Neural crest cell (in vitro differentiated cells): ENCODE results near the gene PLA2R1. TPM values are rescaled to one million over a fixed set of nuclear protein-coding genes. Genes with fewer than 3 reads are reported as not detected.

Source experiments
- DNase-seq: peaks from one replicate; pipeline ENCODE4 v3.0.0; 2021; ENCODE audit warnings: low read depth, mixed read lengths, low spot score
- H3K27ac Mint-ChIP-seq: one replicate; pipeline ENCODE4 v1.8.0; 2021; ENCODE audit warnings: mild to moderate bottlenecking, mixed read lengths; ENCODE audit not compliant: unreplicated experiment
- H3K27me3 Mint-ChIP-seq: 2 replicates; pipeline ENCODE4 v1.8.0; 2021; ENCODE audit warnings: low read depth, mild to moderate bottlenecking, mixed read lengths
- H3K36me3 Mint-ChIP-seq: 2 replicates; pipeline ENCODE4 v1.8.0; 2021; ENCODE audit warnings: low read depth, mild to moderate bottlenecking, mixed read lengths
- H3K4me1 Mint-ChIP-seq: 2 replicates; pipeline ENCODE4 v1.8.0; 2021; ENCODE audit warnings: mixed read lengths
- H3K4me3 Mint-ChIP-seq: one replicate; pipeline ENCODE4 v1.8.0; 2021; ENCODE audit warnings: mild to moderate bottlenecking, mixed read lengths
- H3K9me3 Mint-ChIP-seq: 2 replicates; pipeline ENCODE4 v1.8.0; 2021; ENCODE audit warnings: mixed read lengths
- total RNA-seq: library from RNA; stranded (reverse); gene quantifications from 2 replicates; pipeline ENCODE4 v1.2.1, GENCODE V29; 2021
- TF ChIP-seq, protein P1 (sequence below): fragments of 200-600 bp; sonication (generic); conservative IDR thresholded peaks from 2 replicates; pipeline ENCODE4 v1.5.0; 2021; ENCODE audit warnings: antibody characterized with exemption, mild to moderate bottlenecking

The PLA2R1 gene
- total RNA-seq, 1 donor from 2014 or later = 0.09 TPM

DNA sequence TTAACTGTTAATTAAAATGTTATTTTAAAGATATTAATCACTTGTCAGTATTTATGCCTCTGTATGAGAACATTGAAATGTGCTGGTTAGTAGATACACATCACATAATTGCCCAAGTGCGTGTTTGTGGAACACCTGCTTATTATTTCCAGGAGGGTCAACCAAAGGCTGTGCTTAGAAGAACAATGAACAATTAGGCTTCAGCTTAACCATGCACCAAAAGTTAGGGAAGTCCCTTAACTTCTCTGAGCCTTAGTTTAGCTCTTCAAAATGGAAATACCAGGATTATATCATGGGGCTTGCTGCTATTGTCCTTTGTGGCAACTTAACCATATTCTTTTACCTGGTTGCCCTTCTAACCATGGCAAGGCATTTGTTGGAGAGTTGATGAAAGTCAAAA lies 43.0 kb upstream of the PLA2R1 start:
- TF ChIP-seq, protein P1, sequence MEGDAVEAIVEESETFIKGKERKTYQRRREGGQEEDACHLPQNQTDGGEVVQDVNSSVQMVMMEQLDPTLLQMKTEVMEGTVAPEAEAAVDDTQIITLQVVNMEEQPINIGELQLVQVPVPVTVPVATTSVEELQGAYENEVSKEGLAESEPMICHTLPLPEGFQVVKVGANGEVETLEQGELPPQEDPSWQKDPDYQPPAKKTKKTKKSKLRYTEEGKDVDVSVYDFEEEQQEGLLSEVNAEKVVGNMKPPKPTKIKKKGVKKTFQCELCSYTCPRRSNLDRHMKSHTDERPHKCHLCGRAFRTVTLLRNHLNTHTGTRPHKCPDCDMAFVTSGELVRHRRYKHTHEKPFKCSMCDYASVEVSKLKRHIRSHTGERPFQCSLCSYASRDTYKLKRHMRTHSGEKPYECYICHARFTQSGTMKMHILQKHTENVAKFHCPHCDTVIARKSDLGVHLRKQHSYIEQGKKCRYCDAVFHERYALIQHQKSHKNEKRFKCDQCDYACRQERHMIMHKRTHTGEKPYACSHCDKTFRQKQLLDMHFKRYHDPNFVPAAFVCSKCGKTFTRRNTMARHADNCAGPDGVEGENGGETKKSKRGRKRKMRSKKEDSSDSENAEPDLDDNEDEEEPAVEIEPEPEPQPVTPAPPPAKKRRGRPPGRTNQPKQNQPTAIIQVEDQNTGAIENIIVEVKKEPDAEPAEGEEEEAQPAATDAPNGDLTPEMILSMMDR = no peak
- Mint-ChIP-seq H3K9me3 (no peaks in the 10 kb centered on the region), H3K27ac (no peak overlapping the region), H3K36me3 (no peaks in the 10 kb centered on the region), H3K4me1 (no peaks in the 10 kb centered on the region), H3K4me3 (no peak overlapping the region), H3K27me3 (no peaks in the 10 kb centered on the region)
- no peak for DNase-seq

DNA sequence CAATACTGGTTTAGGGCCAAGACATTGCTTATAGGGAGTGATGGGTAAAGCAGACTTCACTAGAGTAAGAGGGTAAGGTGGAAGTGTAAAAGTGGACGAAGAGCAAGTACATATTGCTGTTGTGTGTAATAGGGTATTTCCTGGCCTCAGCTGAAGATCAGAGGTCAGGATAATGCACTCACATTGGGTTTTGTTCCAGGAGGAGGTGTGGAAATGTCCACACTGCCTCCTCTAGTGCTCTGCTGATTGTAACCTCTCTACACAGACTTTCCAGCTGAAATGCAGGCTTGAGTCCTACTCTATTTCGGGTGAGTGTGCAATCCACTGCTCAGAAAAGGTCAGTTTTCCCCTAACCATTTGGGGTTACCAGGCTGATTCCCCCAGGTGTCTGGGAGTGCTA lies 41.7 kb upstream of the PLA2R1 start:
- no peaks in the 10 kb centered on the region for H3K4me1 Mint-ChIP-seq
- no peak for DNase-seq
- H3K4me3 Mint-ChIP-seq = no peak overlapping the region
- H3K9me3 Mint-ChIP-seq = peaks cover 2% of the 10 kb centered on the region
- H3K27ac Mint-ChIP-seq = no peak overlapping the region
- TF ChIP-seq, protein P1 = no peak
- H3K36me3 Mint-ChIP-seq = no peaks in the 10 kb centered on the region
- H3K27me3 Mint-ChIP-seq = no peaks in the 10 kb centered on the region

DNA sequence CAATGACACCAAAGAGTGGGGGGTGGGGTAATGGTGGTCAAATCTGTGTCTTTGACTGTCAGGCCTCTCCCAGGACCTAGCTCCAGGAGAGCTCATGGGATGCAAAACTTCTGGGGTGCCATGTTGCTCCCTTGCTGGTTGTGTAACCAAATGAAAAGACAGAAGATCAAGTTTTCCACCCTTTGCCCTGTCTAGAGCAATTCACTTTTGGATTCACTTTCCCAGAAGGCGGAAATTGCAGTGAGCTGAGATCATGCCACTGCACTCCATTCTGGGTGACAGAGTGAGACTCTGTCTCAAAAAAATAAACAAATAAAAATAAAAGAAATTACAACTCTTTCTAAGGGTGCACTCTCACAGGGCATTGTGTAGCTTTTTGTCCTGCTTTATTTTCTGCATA lies 34.9 kb upstream of the PLA2R1 start:
- H3K4me3 Mint-ChIP-seq = no peak overlapping the region
- H3K27ac Mint-ChIP-seq = no peak overlapping the region
- TF ChIP-seq, protein P1 = no peak
- no peaks in the 10 kb centered on the region for H3K27me3 Mint-ChIP-seq
- H3K9me3 Mint-ChIP-seq = peaks cover 18% of the 10 kb centered on the region
- H3K36me3 Mint-ChIP-seq = no peaks in the 10 kb centered on the region
- DNase-seq = no peak
- H3K4me1 Mint-ChIP-seq = no peaks in the 10 kb centered on the region

DNA sequence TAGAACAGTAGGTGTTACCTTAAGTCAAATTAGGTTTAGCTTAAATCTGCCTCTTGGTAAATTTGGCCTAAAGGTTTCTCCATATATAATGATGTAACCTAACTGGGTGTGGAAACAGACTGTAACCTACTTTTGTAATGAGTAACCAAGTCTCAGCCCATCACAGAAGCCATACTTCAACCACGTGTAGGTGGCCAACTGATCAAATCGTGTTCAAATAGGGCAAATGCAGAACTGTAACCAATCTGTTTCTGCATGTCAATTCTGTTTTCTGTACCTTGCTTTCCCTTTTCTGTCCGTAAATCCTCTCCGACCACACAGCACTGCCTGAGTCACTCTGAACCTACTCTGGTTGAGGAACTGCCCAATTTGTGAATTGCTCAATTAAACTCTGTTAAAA lies 34.0 kb upstream of the PLA2R1 start:
- H3K9me3 Mint-ChIP-seq = peaks cover 19% of the 10 kb centered on the region
- no peaks in the 10 kb centered on the region for H3K36me3 Mint-ChIP-seq

DNA sequence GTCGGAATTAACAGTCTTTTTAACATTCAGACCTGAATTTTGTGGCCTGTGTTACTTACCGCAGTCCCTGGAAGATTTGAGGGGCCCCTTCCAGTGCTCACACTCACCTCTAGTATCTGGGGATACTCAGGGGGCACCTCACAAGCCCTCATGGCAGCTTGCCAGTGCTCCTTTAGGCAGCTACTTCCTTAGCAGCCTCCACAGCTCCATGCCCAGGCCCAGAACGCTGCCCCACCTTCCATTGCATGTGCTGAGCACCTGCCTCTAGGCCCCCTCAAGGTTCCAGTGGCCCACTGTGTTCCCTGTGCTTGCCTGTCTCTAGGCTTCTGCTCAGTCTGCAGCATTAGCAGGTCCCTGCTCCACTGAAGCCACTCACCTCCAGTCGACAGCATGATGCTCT lies 30.0 kb upstream of the PLA2R1 start:
- Mint-ChIP-seq H3K27ac (no peak overlapping the region), H3K4me1 (no peaks in the 10 kb centered on the region), H3K36me3 (peaks cover 7% of the 10 kb centered on the region), H3K4me3 (no peak overlapping the region), H3K27me3 (no peaks in the 10 kb centered on the region), H3K9me3 (peaks cover 36% of the 10 kb centered on the region)
- TF ChIP-seq, protein P1 = no peak
- DNase-seq = no peak

More for the DNA sequence above, 34.0 kb upstream of the PLA2R1 start:
- no peak for DNase-seq
- no peak overlapping the region for H3K27ac Mint-ChIP-seq
- TF ChIP-seq, protein P1 = no peak
- no peaks in the 10 kb centered on the region for H3K27me3 Mint-ChIP-seq
- no peak overlapping the region for H3K4me3 Mint-ChIP-seq
- H3K4me1 Mint-ChIP-seq = no peaks in the 10 kb centered on the region

DNA sequence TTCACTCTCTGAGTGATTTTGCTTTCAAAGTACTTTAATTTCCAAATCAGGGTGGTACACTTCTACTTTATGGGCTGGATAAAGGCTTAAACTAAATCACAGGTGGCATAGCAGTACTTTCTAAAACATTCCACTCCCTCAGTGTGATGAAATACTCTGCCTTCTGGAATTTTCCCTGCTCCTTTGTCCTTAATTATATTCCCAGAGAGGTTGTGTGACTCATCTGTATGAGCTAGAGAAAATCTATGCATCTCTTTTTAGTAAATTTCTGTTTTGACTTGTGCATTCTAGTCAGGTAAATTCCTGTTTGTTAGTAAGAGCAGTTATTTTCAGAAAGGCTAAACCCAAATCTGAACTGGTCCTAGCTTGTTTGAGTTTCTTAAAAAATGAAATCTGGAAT lies 29.0 kb upstream of the PLA2R1 start:
- peaks cover 40% of the 10 kb centered on the region for H3K9me3 Mint-ChIP-seq

More for the DNA sequence above, 29.0 kb upstream of the PLA2R1 start:
- no peak overlapping the region for H3K4me3 Mint-ChIP-seq
- H3K36me3 Mint-ChIP-seq = peaks cover 14% of the 10 kb centered on the region
- H3K27me3 Mint-ChIP-seq = no peaks in the 10 kb centered on the region
- no peaks in the 10 kb centered on the region for H3K4me1 Mint-ChIP-seq
- TF ChIP-seq, protein P1 = no peak
- no peak overlapping the region for H3K27ac Mint-ChIP-seq
- DNase-seq = no peak
